Urothelium cell line (cell line): ENCODE measurements around the gene DCUN1D5.
"Not testable (repeated sequence)": the region's sequence is repeated elsewhere in the genome, so short reads cannot be mapped to it uniquely, and the experiment has no call there.

Source experiments
- DNase-seq: peaks from one replicate; pipeline ENCODE4 v3.0.0; 2011; ENCODE audit warnings: low spot score, mixed read lengths
- FAIRE-seq: peaks from 2 replicates; lab custom pipeline; 2011; peaks lifted over from hg19 to GRCh38; lab: Jason Lieb, UNC

The DCUN1D5 gene

GRCh38 chr11:103061656-103062055 is 30.3 kb downstream of the DCUN1D5 start:
- FAIRE-seq, result no peak
- DNase-seq, result no peak

GRCh38 chr11:103055221-103055890 is 36.6 kb downstream of the DCUN1D5 start:
- DNase-seq (peak; percentile 15), FAIRE-seq (no peak)

- DNase-seq (no peak), FAIRE-seq (no peak)
Observed at GRCh38 chr11:103053997-103054396, 38.0 kb downstream of the DCUN1D5 start.

GRCh38 chr11:103051981-103052380 is 40.0 kb downstream of the DCUN1D5 start:
- DNase-seq, result no peak
- FAIRE-seq, result no peak

GRCh38 chr11:103051151-103051801 is 40.7 kb downstream of the DCUN1D5 start:
- no peak for DNase-seq
- no peak for FAIRE-seq

- FAIRE-seq, result no peak
Observed at GRCh38 chr11:103050351-103050750, 41.6 kb downstream of the DCUN1D5 start.

GRCh38 chr11:103047837-103048236 is 44.1 kb downstream of the DCUN1D5 start:
- no peak for DNase-seq
- FAIRE-seq, result no peak

More at GRCh38 chr11:103050351-103050750, 41.6 kb downstream of the DCUN1D5 start:
- DNase-seq, result no peak

- no peak for FAIRE-seq
- no peak for DNase-seq
Observed at GRCh38 chr11:103043826-103044678, 47.9 kb downstream of the DCUN1D5 start.

GRCh38 chr11:103042161-103042560 is 49.8 kb downstream of the DCUN1D5 start:
- no peak for DNase-seq
- no peak for FAIRE-seq

- FAIRE-seq (no peak), DNase-seq (peak; percentile 51)
Observed at GRCh38 chr11:103035791-103036434, 56.0 kb downstream of the DCUN1D5 start.

- FAIRE-seq (no peak), DNase-seq (no peak)
Observed at GRCh38 chr11:103035216-103035615, 56.7 kb downstream of the DCUN1D5 start.

- DNase-seq (no peak), FAIRE-seq (no peak)
Observed at GRCh38 chr11:103031834-103032233, 60.1 kb downstream of the DCUN1D5 start.

GRCh38 chr11:103029401-103029800 is 62.6 kb downstream of the DCUN1D5 start:
- DNase-seq (no peak), FAIRE-seq (no peak)

- not testable (repeated sequence) for FAIRE-seq, DNase-seq
Observed at GRCh38 chr11:103028304-103029020, 63.5 kb downstream of the DCUN1D5 start.

GRCh38 chr11:103024086-103024485 is 67.9 kb downstream of the DCUN1D5 start:
- DNase-seq (no peak), FAIRE-seq (no peak)

GRCh38 chr11:103016031-103016430 is 75.9 kb downstream of the DCUN1D5 start:
- DNase-seq (no peak), FAIRE-seq (no peak)

- no peak for DNase-seq
- no peak for FAIRE-seq
Observed at GRCh38 chr11:103013421-103013820, 78.5 kb downstream of the DCUN1D5 start.
